ENCODE results near the gene OGFR.
A peak's percentile ranks its signal among the peaks of the same experiment; 100 is the strongest.

The OGFR gene

DNA sequence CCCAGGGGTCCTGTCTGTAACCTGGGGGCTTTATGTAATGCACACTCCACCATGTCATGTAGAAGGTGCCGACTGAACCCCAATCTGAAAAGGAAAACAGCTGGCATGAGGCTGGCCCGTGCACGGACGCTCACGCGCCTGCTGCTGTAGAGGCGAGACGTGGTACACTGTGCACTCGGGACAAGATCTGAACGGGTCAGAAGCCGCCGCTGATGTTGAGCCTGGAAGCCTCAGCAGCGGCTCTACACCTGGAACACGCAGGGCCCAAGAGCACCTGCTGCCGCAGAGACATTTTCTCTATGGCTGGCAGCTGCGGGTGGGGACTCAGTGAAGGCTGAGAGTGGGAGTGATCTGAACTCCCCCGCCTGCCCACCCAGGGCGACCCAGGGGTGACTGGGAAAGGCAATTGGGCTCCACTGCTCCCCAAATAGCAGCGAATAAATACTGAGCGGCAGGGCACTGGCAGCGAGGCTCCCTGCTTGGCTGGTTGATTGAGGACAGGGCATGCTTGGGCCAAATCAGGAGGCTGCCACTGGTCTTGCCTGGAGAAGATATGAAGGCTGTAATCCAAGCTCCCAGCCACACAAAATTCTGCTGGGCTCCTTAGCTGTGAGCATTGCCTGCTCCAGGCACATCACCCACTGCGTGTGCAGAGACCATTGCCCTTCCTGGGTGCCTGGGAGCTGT lies 2.5 kb upstream of the OGFR start:
- DNase-seq (ENCODE audit: low spot score) = no peak
- TF ChIP-seq, protein P1, sequence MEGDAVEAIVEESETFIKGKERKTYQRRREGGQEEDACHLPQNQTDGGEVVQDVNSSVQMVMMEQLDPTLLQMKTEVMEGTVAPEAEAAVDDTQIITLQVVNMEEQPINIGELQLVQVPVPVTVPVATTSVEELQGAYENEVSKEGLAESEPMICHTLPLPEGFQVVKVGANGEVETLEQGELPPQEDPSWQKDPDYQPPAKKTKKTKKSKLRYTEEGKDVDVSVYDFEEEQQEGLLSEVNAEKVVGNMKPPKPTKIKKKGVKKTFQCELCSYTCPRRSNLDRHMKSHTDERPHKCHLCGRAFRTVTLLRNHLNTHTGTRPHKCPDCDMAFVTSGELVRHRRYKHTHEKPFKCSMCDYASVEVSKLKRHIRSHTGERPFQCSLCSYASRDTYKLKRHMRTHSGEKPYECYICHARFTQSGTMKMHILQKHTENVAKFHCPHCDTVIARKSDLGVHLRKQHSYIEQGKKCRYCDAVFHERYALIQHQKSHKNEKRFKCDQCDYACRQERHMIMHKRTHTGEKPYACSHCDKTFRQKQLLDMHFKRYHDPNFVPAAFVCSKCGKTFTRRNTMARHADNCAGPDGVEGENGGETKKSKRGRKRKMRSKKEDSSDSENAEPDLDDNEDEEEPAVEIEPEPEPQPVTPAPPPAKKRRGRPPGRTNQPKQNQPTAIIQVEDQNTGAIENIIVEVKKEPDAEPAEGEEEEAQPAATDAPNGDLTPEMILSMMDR (IDR thresholded peaks at IDR 0.05; ENCODE audit: extremely low read depth, missing control alignments) = no peak

DNA sequence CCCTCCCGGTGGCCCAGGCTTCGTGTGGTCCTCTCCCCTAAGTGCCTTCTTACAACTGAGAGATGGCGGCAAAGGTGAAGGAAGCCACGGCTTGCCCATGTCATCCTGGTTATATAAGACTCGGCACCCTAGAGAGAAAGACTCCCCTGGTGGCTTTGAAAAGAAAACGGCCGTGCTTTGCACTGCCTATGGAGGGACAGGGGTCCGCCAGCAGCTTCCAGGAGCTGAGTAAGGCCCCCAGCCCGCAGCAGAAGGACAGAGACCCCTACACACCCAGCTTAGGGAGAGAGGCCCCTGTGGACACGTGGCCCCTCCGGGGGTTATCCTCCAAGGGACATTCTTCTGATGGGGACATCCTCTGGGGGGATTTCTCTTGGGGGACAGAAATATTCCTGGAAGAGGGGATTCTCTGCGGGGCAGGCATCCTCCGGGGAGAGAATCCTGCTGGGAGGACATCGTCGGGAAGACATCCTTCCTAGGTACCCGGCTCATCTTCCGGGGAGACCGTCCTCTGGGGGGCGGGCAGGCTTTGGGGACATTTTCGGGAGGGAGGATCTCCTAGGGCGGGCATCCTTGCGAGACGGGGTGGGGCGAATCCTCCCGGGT lies 511 bp upstream of the OGFR start:
- DNase-seq (ENCODE audit: low spot score) = peak; percentile 58
- TF ChIP-seq, protein P1 (IDR thresholded peaks at IDR 0.05; ENCODE audit: extremely low read depth, missing control alignments) = no peak

DNA sequence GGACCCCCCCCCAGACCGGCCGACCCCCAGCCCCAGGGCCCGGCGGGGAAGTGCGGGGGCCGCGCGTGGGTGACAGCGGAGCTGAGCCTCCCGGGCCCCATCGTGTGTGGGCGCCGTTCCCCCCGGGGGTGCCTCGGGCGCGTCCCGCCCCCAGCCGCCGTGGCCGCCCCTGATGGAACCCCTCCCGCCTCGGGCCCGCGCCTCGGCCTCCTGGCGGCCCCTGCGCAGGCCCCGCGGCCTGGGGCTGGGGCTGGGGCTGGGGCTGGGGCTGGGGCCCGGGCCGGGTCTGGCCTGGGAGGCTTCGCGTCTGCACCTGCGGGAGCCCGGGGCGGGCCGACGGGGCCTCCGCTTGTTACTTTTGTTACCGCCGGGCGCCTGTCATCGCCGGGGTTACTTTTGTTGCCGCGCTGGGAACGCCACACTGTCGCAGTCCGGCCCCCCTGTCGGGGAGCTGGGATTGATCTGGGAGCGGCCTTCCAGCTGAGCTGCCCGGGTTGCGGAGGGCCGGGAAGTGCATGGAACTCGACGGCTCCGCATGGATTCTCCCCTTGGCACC lies 598 bp downstream of the OGFR start:
- TF ChIP-seq, protein P1 (IDR thresholded peaks at IDR 0.05; ENCODE audit: extremely low read depth, missing control alignments) = no peak
- peak; percentile 75 for DNase-seq (ENCODE audit: low spot score)

DNA sequence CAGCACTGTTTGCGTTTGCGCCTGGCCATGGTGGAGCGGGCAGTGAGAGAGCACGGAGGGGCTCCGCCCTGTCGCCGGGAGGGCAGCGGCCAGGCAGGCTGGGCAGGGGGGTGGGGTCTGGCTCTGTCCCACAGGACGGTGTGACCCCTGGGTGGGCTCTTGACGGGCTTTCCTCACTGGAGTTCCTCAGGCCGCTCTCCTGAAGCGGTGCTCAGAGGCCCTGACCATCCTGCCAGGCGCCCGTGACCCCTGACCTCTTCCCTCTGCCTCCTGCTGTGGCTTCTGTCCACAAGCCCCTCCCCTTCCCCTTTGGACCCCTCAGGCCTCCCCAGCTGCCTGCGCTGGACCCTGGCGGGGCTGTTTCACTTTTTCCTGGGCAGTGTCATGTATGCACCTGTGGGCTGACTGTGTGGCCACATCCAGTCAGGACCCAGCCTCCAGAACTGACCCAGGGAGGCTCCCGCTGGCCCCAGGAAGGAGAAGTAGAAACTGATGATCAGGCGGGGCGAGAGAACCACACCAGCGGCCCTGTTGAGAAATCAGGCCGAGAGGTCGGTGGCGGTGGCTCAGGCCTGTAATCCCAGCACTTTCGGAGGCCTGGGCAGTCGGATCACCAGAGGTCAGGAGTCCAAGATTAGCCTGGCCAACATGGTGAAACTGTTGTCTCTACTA lies 1.2 kb downstream of the OGFR start:
- no peak for DNase-seq (ENCODE audit: low spot score)
- TF ChIP-seq, protein P1 (IDR thresholded peaks at IDR 0.05; ENCODE audit: extremely low read depth, missing control alignments) = no peak

DNA sequence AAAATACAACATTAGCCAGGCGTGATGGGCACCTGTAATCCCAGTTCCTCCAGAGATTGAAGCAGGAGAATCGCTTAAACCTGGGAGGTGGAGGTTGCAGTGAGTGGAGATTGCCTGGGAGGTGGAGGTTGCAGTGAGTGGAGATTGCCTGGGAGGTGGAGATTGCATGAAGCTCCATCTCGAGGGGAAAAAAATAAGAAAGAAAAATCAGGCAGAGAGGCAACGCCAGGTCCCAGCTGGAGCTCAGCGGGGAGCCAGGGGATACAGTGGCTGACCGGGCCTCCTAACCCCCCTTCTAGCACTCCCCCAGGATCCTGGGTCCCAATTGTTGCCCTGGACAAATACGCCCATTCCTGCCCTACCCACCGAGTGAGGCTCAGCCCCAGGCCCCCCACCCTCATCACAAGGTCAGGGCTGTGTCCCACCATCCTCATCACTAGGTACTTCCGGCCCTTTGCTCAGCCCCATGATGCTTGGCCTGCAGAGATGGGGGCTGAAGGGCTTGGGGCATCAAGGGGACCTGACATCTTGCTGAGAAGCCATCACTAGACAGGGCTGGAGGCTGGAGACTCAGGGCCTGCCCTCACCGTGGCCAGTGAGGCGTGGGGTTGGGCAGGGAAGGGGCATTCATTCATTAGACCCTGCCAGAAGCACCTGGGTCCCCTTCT lies 1.9 kb downstream of the OGFR start:
- TF ChIP-seq, protein P1 (IDR thresholded peaks at IDR 0.05; ENCODE audit: extremely low read depth, missing control alignments) = no peak
- no peak for DNase-seq (ENCODE audit: low spot score)

DNA sequence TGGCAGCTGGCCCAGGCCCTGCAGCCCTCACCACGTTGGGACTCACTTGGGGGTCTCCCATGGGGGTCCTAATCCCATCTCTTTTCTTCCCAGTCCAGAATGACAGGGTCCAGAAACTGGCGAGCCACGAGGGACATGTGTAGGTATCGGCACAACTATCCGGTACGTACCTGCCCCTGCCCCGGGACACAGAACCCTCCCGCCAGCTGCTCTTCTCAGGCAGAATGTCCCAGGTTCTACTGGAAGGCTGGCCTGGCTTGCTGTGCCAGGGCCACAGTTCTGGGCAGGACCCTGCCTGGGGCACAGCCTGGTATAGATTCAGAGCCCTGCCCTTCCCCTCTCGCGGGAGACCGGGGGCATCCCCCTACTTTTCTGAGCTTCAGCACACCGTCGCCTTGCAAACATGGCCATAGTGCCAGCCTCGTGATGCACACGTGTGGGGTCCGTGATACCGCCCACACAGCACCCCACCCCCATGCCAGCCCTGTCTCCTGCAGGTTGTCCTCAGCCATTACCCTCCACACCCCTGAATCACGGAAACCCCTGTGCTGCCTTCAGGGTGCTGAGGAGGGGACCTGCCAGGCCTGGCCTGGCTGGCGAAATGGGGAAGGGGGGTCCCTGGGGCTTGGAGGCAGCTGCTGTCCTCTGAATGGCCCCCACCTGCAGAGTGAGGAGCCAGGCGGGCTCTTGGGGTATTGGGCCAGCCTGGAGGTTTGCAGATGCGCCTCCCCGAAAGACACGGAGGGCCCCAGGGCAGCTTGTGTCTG lies 3.0 kb downstream of the OGFR start:
- TF ChIP-seq, protein P1 (IDR thresholded peaks at IDR 0.05; ENCODE audit: extremely low read depth, missing control alignments) = no peak
- no peak for DNase-seq (ENCODE audit: low spot score)
